Hypothalamus (tissue), 51 donors: ENCODE measurements around the gene NSF.
"Not testable (repeated sequence)": the region's sequence is repeated elsewhere in the genome, so short reads cannot be mapped to it uniquely, and the experiment has no call there.

Experiments
- DNase-seq, 51 donors: peaks; one replicate each; lab custom pipeline; 2025; lab: John Stamatoyannopoulos, UW

Gene NSF

DNA sequence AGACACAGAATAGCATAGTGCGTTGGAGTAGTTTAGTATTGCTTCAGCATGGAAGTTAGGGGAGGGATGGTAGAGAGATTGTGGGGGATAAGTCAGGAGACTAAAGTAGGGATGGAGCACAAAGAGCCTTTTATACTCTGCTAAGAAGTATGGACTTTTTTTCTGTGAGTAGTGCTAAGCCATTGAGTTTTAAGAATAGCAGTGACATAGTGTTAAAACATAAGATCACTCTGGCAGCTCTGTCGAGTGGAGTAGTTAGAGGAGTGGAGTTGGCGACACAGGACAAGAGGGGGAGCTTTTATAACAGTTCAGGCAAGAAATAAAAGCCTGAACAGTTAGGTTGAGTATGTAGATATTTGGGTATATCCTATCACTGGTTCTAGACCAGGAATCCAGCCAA is 106.1 kb downstream of the NSF start:
- not testable (repeated sequence) for DNase-seq

- DNase-seq = not testable (repeated sequence)
These were observed 108.5 kb downstream of the NSF start for GRCh38 chr17:46699014-46699413.

DNA sequence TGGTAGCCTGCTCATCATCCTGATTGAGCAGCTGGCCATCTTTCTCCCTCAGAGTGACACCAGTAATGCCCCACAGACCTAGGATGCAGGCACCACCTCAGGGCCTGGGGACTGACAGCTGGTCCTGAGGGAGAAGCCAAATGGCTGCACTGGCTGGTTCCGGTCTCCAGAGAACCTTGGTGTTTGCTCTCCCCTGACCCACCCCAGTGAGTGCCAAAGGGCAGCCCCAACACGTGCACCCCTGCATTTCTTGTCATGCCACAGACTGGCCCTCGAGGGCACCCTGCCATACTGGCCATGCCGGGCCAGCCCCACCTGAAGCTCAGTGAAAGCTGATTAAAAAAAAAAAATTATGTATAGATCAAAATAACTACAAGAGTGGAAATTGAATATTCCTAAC is 127.5 kb downstream of the NSF start:
- DNase-seq = no peak

- DNase-seq = no peak
These were observed 129.4 kb downstream of the NSF start for GRCh38 chr17:46719891-46720290.

GRCh38 chr17:46720408-46720807 is 129.9 kb downstream of the NSF start:
- no peak for DNase-seq

- no peak for DNase-seq
These were observed 132.3 kb downstream of the NSF start for GRCh38 chr17:46722662-46723285.

- no peak for DNase-seq
These were observed 135.7 kb downstream of the NSF start for GRCh38 chr17:46726206-46726605.

GRCh38 chr17:46727572-46728348 is 137.3 kb downstream of the NSF start:
- no peak for DNase-seq

GRCh38 chr17:46730026-46730425 is 139.6 kb downstream of the NSF start:
- DNase-seq = no peak

GRCh38 chr17:46730679-46731078 is 140.2 kb downstream of the NSF start:
- DNase-seq = no peak

DNA sequence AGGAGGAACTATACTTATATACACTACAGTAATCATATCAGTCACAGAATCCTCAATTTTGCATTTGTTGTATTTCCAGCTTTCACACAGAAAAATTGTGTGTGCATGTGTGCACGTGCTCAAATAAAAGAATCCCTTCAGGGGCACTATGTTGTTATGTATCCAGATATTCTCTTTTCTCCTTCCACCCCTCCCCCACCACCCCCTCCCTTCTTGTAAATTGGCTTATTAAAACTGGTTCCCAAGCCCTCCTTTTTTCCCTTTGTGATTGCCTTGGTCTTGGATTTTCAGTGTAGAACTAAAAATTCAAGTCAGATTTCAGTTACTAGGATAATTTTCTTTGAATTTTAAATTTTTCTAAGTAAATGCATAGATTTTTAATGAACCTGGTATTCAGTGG is 141.7 kb downstream of the NSF start:
- DNase-seq = no peak

DNA sequence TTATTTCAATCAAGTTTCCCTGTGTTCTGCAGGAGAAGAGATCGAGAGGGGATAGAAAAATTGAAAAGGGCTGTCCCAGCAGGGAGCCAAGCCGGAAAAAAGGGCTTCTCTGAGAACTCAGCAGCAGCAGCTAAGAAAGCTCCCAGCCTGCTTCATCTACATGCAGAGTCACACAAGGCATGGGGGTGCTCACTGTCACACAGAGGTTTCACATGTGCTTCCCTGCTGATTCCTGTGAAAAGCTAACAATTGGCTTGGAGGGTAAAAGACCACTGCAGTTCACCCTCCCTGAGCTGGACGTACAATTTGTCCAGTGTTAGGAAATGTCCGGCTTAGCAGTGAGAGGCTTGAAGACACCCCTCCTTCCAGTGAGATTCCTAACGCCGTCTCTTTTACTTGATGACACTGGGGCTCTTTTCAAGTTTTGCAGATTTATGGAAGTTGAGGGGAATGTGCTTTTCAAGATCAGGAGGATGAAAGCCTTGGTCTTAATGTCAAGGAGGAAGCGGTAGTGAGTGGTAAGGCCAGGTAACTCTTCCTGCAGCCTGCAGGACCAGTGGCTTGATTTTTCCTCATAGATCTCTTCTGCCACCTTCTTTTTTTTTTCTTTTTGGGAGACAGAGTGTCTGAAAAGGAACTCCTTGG is 142.4 kb downstream of the NSF start:
- DNase-seq = peak in 21 of 51 donors; percentile 1 to 30 (median 7)

DNA sequence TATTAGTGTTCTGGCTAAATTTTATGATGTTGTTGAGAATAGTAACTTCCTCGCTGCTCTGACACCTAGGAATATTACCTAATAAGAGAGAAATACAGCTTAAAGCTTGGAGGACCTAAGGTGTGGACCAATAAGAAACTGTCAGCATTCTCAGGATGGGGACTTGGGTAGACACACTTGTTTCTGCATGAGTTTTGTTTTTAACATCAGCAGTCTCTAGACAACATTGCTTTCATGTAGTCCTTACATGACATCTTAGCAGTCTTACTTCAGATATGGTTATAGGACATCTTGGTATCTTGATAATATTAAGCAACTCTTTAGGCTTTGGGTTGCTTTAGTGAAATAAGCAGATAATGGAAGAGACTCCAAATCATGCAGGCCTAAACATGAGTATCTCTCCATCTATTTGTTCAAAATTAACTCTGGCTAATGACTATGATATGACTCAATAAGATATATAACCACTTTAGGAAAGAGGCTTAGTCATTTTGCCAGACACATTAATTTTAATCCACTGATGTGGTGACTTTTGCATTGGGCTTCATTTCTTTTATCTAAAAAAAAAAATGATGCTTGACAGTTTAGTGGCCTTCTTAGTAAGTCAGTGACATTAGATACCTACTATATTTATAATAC is 143.5 kb downstream of the NSF start:
- no peak for DNase-seq

DNA sequence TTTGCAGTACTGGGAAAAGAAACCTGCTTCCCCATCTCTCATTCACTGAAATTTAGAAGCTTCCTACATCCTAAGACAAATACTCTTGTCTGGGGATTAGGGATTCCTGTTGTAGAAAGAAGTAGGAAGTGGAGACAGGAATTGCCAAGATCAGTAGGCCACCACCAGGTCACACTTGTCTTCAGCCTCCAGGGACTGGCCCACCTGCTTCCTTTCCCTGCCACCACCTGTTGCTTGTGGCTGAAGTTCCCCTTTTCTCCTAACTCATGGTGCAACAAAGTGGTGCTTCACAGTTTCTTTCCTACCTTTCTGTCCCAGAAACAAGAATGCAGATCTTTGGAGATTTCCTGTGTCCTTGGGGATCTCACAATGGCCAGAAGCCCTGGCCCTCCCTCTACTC is 145.6 kb downstream of the NSF start:
- no peak for DNase-seq

- no peak for DNase-seq
These were observed 146.9 kb downstream of the NSF start for GRCh38 chr17:46737326-46737725.

DNA sequence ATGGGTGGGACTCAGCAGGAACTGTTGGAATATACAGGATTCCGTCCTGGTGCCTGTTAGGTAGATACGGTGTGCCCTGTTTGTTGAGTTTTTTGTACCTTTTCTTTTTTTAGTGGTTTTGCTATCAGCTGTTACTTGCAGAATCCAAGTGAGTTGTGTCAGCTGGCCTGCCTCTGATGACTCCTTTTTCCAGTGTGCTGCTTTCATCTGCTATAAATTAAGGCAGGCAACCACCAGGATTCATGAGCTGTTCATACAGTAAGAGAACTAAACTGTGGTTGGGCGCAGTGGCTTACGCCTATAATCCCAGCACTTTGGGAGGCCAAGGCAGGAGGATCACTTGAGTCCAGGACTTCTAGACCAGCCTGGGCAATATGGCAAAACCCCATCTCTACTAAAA is 148.1 kb downstream of the NSF start:
- no peak for DNase-seq

GRCh38 chr17:46739982-46740381 is 149.5 kb downstream of the NSF start:
- no peak for DNase-seq

GRCh38 chr17:46741122-46741730 is 150.8 kb downstream of the NSF start:
- DNase-seq = no peak

GRCh38 chr17:46742565-46743270 is 152.2 kb downstream of the NSF start:
- no peak for DNase-seq

DNA sequence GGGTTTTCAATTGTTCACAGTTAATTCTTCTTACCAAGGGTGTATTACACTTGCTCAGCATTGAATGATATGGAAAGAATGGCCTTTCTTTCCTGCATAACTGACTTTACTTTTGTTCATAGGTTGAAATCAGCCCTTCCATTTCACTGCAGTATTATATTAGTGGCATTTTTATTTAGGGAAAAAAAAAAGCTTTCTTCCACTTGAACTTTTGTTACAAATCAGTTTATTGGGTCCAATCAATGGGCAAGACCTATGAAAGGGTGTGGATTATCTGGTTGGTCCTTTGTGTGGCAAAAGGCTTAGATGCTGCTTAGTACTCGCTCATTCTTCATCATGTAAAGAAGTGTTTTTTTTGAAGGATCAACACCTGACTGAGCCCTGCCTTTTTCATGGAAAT is 154.0 kb downstream of the NSF start:
- DNase-seq = no peak
